A549 treated with CpdA at 1 μM for 4 hours (cell line): Measurements from ENCODE around the gene MYO9A. TPM values are rescaled to one million over a fixed set of nuclear protein-coding genes. Genes with fewer than 3 reads are reported as not detected.

Source experiments
- total RNA-seq: library from RNA; stranded (reverse); fragments of 200-300 nt; extraction: Qiagen RNA extraction; gene quantifications from 5 replicates; pipeline ENCODE4 v1.2.3, GENCODE V29; 2022; ENCODE audit warnings: low read depth

The MYO9A gene, protein sequence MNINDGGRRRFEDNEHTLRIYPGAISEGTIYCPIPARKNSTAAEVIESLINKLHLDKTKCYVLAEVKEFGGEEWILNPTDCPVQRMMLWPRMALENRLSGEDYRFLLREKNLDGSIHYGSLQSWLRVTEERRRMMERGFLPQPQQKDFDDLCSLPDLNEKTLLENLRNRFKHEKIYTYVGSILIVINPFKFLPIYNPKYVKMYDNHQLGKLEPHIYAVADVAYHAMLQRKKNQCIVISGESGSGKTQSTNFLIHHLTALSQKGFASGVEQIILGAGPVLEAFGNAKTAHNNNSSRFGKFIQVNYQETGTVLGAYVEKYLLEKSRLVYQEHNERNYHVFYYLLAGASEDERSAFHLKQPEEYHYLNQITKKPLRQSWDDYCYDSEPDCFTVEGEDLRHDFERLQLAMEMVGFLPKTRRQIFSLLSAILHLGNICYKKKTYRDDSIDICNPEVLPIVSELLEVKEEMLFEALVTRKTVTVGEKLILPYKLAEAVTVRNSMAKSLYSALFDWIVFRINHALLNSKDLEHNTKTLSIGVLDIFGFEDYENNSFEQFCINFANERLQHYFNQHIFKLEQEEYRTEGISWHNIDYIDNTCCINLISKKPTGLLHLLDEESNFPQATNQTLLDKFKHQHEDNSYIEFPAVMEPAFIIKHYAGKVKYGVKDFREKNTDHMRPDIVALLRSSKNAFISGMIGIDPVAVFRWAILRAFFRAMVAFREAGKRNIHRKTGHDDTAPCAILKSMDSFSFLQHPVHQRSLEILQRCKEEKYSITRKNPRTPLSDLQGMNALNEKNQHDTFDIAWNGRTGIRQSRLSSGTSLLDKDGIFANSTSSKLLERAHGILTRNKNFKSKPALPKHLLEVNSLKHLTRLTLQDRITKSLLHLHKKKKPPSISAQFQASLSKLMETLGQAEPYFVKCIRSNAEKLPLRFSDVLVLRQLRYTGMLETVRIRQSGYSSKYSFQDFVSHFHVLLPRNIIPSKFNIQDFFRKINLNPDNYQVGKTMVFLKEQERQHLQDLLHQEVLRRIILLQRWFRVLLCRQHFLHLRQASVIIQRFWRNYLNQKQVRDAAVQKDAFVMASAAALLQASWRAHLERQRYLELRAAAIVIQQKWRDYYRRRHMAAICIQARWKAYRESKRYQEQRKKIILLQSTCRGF (N-terminal part only)
- total RNA-seq: 6.9 to 11.0 TPM (median 8.9 TPM) in 5 replicates

DNA sequence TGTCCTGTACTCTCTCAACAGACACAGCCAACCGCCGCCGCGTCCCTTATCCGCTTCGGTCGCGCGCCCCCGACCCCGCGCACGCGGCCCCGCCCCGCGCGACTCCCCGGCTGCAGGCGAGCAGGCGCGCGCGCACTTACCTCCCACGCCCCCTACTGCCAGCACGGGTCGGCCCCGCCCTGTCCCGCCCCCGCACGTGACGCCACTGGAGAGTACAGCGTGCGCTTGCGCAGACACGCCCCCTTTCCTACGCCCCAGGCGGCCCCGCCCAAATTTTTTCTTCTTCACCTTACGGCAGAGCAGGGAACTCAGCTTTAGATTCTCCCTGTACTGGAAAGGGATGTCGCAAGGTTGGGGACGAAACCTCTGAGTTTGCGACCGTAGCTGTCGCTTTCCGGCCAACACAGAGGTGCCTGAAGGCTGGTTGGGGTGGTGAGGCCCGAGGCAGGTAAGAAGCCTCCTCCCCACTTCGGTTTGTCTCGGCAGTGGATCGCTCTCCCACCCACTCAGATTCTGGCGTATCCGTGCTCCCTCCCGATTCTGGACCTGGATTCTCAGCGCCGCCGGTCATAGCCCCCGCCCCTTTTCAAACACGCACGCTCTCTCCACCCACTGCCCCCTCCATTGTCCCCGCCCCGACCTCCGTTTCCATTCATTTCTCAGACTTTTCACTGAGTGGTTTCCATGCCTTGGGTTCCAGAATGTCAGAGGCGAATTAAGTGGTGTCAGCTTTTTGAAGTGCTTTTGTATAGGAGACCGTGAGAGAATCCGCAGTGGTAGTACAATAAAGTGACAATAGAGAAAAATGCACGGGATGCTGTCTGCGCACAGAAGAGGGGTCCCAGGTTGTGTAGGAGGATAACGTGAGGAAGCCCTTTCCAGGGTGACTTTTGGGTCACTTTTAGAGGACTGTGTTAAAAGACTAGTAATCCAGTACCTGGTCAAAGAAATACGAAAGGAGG is at the start of gene MYO9A, which contains the start of gene SENP8:
Gene MYO9A, minus strand, starts transcription at position 134 of the 962 bp plus-strand sequence. CDS start 71,587 bp downstream, outside the sequence.
Gene SENP8, plus strand, starts transcription at position 387 of the 962 bp plus-strand sequence. CDS start 21,221 bp downstream, outside the sequence.

DNA sequence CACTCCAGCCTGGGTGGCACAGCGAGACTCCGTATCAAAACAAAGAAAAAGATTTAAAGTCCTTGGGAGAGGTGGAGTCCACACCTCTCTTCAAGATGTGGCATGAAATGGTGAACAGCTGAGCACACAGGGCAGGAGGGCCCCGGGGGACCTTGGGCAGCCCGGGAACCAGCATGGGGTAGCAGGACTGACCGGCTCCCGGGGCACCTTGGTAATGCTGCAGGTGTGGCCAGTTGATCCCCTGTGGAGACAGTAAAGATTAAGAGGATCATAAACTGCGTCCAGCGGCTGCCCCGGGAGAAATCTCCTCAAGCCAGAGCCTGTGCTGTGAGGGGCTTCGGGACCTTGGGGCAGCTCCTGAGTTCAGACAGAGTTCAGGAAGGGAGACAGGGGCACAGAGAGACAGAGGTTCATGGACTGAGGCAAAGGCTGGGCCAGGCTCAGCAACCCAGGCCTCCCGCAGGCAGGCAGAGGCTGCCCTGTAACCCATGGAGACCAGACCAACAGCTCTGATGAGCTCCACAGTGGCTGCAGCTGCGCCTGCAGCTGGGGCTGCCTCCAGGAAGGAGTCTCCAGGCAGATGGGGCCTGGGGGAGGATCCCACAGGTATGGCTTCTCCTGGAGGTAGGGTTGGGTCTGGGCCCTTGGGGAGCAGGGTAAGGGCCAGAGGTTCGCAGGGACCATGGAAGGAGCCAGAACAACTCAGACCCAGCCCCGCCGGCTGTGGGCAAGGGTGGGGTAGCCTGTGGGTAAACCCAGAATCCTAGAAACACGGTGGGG is 307.5 kb downstream of the MYO9A start, which contains the start of gene NR2E3:
Gene NR2E3, plus strand, starts transcription at position 299 of the 780 bp plus-strand sequence. Its CDS starts 190 bp downstream, at position 489.

Other genes with a start within 250 kb of the MYO9A start
- gene SENP8, start 253 bp upstream of the MYO9A start, total RNA-seq: 0.90 to 1.9 TPM (median 1.5 TPM) in 5 replicates
- gene GRAMD2A, start 79.6 kb upstream of the MYO9A start, total RNA-seq: not detected in 5 replicates
- gene PKM, start 113.0 kb upstream of the MYO9A start, total RNA-seq: 3,339 to 3,789 TPM (median 3,599 TPM) in 5 replicates
- gene PARP6, start 154.4 kb upstream of the MYO9A start, total RNA-seq: 55.0 to 66.2 TPM (median 65.8 TPM) in 5 replicates
- 0.07 to 0.19 TPM (median 0.12 TPM) in 4 of 5 replicates, not detected in the other for gene CELF6, start 202.0 kb upstream of the MYO9A start, total RNA-seq